Measurements from ENCODE around the gene TVP23B.
"Not testable (repeated sequence)": the region's sequence is repeated elsewhere in the genome, so short reads cannot be mapped to it uniquely, and the experiment has no call there.

Gene TVP23B

DNA sequence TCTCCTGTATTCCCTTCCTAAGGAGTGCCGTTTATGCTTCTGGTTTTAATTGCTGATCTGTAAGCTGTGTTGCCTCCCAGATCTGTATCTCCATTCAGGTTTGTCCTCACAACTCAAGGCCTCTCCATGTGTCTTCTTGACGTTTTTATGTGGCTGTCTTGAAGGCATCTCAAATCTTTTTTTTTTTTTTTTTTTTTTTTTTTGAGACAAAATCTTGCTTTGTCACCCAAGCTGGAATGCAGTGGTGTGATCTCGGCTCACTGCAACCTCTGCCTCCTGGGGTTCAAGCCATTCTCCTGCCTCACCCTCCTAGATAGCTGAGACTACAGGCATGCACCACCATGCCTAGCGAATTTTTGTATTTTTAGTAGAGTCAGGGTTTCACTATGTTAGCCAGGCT lies 13.9 kb downstream of the TVP23B start:
- DNase-seq, result not testable (repeated sequence)

DNA sequence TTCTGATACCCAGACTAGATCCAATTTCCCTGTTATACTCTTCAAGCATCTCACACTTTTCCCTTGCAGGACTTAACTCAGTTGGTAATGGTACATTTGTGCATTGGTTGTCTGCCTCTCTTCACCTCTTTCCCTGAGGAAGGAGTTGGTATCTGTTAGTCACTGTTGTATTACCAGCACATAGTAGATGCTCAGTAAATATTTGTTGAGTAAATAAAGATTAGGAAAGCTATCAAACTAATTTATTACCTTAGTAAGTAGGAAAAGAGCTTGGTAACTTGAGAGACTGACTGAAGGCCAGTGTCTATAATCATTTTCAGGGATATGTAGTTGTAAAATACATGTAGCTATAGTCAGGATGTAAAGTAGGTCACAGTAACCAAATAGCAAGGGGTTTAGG lies 15.9 kb downstream of the TVP23B start:
- not testable (repeated sequence) for DNase-seq

DNA sequence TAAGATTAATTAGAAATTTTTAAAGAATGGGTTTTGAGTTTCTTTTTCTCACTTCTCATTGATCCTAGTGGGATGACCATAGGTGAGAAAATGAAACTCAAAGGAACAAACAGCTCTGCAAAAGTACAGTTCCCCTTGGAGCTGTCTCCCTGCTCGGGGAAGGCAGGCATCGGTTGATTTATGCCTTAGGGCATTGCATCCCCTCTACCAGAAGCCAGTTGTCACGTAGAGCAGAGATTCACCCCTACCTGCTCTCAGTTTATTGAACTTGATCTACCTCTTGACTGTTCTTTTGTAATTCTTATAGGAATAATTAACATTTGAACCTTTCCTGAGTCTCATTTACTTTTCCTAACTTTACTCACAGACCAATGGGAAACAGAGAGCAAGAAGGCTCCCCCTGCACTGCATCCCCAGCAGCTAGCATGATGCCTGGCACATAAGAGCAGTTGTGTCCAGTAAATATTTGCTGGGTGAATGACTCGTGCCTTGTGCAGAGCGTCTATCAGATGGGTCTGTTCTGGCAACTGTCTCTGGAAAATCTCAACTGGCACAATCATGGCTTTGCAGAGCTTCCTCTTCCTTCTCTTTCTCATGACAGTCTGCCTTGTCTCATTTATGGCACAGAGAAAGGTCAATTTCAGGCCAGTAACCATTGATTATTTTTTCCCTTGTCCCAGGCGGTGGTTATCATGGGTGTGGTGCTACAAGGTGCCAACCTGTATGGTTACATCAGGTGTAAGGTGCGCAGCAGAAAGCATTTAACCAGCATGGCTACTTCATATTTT lies 22.7 kb downstream of the TVP23B start:
- not testable (repeated sequence) for DNase-seq

DNA sequence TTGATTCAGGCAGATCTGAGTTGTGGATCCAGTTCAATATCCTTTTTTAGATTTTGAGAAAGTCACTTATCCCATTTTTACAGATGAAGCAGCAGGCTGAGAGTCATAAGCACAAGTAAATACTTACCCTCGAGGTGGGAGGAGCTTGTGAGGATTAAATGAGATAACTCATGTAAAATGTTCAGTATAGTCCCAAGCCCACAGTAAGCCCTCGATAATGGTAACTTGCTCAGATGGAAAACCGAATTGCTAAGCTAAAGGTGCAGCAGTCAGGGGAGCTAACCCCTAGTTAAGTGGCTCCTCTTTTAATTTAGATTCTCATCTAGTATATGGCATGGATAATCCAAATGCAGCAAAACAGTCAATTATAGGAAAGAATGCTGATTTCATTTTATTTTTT lies 34.9 kb downstream of the TVP23B start:
- not testable (repeated sequence) for DNase-seq

DNA sequence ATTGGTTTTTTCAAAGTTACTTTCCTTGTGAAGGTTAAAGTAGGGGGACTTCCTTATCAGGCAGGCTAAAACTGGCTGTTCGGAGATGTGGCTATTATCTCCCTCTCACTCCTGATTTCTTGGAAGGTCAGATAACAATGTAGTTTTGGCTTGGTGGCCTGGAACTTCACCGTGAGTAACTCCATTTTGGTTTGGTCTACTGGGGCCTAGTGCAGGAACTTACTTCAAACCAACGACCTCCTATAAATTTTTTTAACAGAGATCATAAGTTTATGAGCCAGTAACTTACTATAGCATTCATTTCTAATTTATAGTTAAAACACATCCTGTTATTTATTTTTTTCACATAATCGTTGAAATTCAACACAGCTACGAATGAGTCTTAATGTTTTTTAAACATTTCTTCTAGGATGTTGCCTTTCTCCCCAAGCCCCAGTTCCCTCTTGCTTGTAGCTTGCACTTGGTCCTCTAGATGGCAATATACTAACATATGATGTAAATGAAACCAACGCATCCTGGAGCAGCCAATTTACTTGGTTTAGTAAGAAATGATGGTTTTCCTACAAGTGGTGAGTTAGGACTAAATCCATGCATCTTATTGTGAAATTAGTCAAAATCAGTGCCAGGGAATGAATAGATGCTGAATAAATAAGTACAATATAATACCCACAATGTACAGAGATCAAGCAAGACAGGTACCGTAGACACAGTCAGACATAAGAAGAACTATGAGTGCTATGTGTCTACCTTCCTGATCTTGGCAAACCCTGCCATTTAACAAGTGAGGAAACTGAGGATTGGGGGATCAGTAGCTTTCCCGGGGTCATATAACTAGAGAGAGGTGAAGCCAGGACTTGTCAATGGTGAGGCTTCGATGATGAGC lies 35.7 kb downstream of the TVP23B start:
- peak; percentile 78 for DNase-seq

DNA sequence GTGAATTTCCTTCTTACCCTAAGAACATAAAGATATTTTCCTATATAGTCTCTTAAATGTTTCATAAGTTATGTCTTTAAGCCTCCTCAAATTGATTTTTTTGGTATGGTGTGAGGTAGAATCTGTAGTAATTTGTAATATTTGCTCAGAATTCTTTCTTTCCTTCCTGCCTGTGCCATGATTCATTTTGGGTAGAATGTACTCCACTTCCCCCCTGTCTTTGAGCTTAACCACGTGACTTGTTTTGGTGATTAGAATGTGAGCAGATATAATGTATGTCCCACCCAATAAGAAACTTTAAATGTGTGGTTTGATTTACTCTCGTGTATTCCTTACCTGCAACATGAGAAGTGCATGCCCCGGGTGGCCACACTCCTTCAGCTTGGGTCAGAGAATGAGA lies 40.4 kb downstream of the TVP23B start:
- not testable (repeated sequence) for DNase-seq

DNA sequence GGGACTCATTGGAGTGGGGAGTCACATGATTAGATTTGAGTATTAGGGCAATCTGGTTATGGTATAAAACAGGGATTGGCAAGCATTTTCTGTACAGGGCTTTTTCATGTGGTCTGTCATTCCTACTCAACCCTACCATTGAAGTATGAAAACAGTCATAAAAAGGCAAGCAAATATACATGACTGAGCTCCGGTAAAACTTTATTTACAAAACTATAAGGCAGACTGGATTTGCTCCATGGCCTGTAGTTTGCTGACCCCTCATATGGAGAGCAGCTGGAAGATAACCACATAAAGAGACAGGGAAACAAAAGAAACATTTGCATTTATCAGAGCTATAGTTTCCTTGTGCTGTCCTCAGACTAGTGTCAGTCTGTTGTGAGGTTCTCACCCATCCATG lies 46.6 kb downstream of the TVP23B start:
- not testable (repeated sequence) for DNase-seq

DNA sequence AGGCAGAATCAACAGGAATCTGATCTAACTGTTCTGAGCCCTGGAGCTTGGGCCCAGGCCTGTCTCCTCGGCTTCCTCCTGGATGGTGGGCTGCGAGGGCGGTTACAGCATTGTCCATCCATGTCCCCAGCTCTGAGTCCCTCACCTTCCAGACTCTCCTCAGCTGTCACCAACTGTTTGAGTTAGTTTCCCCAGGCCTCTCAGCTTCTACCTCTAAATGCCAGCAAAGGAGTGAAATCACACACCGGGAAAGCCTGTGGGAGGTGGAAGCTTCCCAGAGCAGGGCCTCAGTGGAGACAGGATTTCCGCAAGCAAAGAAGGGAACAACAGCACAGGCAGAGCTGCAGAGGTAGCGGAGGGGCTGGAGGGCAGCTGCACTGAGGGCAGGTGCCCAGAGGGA lies 67.5 kb downstream of the TVP23B start:
- DNase-seq, result no peak

DNA sequence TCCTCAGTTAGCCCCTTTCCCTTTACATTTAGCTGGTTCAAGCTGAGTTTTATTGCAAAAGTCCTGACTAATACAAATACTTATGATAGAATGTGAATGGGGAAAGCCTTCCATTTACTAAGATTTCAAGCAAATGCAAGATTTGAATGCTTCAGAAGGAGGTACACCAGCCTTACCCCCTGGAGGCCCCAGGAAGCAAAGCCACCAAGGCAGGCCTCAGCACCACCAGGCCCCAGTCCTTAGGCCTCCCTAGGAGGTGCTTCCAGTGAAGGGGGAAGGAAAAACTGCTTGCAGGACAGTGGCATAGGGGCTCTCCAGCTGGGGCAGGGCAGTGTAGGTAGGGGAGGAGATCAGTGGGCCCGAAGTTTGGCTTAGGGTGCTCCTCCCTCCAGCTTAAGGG lies 69.7 kb downstream of the TVP23B start:
- DNase-seq, result no peak

DNA sequence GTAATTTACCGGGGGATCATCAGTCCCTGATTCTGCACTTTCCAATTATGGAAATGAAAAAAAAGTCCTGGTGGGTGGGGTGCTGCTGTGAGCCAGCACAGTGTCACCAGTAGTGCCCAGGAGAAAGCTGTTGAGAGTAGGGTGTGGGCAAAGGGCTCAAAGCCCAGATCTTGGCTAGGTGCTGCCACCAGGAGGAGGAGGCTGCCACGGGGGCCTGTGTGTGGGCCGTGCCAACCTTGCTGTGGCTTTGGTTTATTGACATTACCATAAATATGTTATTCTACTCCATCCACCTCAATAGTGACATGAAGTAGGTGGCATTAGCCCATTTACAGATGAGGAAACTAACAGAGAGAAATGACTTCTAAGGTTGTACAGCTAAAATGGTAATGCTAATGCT lies 70.2 kb downstream of the TVP23B start:
- DNase-seq, result no peak

DNA sequence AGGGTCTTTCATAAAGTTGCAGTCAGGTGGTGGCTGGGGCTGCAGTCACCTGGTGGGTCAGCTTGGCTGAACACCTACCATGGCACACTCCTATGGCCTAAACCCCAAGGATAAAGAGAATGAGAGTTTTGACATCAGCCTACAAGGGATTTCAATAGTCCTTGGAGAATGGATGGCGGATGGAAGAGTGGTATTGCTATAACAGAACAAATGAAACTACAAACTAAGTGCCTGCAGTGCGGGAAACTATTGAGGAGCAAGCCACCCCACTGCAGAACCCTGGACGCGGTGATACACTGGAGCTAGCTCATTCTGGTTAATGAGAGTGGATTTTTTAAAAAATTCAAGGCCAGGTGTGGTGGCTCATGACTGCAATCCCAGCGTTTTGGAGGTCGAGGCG lies 74.0 kb downstream of the TVP23B start:
- no peak for DNase-seq

DNA sequence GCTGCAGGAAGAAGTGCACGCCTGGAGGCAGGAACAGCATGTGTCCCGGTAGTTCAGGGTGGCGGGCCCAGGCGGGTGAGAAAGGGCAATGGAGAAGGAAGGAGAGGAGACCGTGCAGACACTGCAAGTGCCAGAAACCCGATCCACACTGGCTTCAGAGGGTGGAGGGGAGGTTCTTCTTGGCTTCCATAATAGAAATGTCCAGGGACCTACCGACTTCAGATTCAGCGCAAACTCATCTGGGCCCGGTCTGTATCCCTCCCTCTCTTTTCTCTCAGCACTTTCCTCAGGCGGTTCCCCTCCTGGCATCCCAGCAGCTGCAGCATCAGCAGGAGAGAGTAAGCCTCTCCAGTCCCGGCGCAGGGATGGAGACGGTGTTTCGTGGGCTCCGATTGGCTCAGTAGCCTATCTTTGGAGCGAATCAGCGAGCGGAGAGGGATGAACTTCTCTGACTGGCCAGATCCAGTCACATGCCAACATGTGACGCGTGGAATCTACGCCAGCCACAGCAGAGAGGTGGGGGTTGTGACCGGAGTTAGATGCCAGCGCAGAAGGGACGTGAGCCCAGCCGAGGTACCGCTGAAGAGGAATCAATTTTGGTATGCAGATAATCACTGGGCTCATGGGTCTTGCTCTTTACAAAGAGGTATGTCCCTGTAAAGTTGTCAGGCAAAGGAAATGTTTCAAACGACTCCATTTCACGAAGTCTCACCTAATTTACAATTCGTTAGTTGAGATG lies 75.0 kb downstream of the TVP23B start:
- peak; percentile 91 for DNase-seq
